Measurements from ENCODE around the gene IL1RAPL1. TPM values are rescaled to one million over a fixed set of nuclear protein-coding genes. Genes with fewer than 3 reads are reported as not detected.
A peak's percentile ranks its signal among the peaks of the same experiment; 100 is the strongest.

The IL1RAPL1 gene
- total and polyA plus RNA-seq, 8 donors = 0.05 to 0.20 (median 0.09) TPM; not detected in 5

- 45 to 74% methylated on average over 1 of the region's 1 CpG for whole genome bisulfite sequencing, 2 donors
- no peak for ATAC-seq
- no peak for TF ChIP-seq CTCF (IDR thresholded peaks at IDR 0.05)
- Histone ChIP-seq H3K4me3 (no peak overlapping the region), H3K9me3 (no peaks in the 10 kb centered on the region), H3K36me3 (no peaks in the 10 kb centered on the region), H3K27me3 (peaks cover 0 to 4% (median 0%) of the 10 kb centered on the region in 4 donors), H3K27ac (no peak overlapping the region), H3K4me1 (no peaks in the 10 kb centered on the region)
- DNase-seq = no peak
- intact Hi-C loops (cut with DNase I) = no loop called here
- no peak for FAIRE-seq
These were observed 34.1 kb upstream of the IL1RAPL1 start for GRCh38 chrX:28552882-28553829.

GRCh38 chrX:28576117-28576516 lies 11.1 kb upstream of the IL1RAPL1 start:
- DNase-seq = no peak
- FAIRE-seq = no peak
- H3K27me3 ChIP-seq = peaks cover 0 to 11% (median 0%) of the 10 kb centered on the region in 4 donors
- no peak for ATAC-seq
- intact Hi-C loops (cut with DNase I) = no loop called here
- 57 to 60% methylated on average over 3 of the region's 3 CpGs for WGBS, 2 donors
- H3K36me3 ChIP-seq = no peaks in the 10 kb centered on the region
- no peaks in the 10 kb centered on the region for H3K4me1 ChIP-seq
- H3K9me3 ChIP-seq = no peaks in the 10 kb centered on the region
- H3K27ac ChIP-seq = no peak overlapping the region
- no peak overlapping the region for H3K4me3 ChIP-seq
- TF ChIP-seq CTCF (IDR thresholded peaks at IDR 0.05) = no peak

- Histone ChIP-seq H3K4me3 (no peak overlapping the region), H3K4me1 (no peaks in the 10 kb centered on the region), H3K27me3 (peaks cover 0 to 6% (median 0%) of the 10 kb centered on the region in 4 donors), H3K27ac (no peak overlapping the region), H3K9me3 (no peaks in the 10 kb centered on the region), H3K36me3 (no peaks in the 10 kb centered on the region)
- no peak for TF ChIP-seq CTCF (IDR thresholded peaks at IDR 0.05)
- no peak for FAIRE-seq
- intact Hi-C loops (cut with DNase I) = no loop called here
- ATAC-seq = no peak
- DNase-seq = no peak
These were observed 5.7 kb upstream of the IL1RAPL1 start for GRCh38 chrX:28581522-28581921.

GRCh38 chrX:28582511-28582910 lies 4.7 kb upstream of the IL1RAPL1 start:
- TF ChIP-seq CTCF (IDR thresholded peaks at IDR 0.05) = no peak
- 32 to 34% methylated on average over 4 of the region's 4 CpGs for WGBS, 2 donors
- Histone ChIP-seq H3K27me3 (peaks cover 0 to 6% (median 0%) of the 10 kb centered on the region in 4 donors), H3K27ac (no peak overlapping the region), H3K9me3 (no peaks in the 10 kb centered on the region), H3K4me1 (no peaks in the 10 kb centered on the region), H3K4me3 (no peak overlapping the region), H3K36me3 (no peaks in the 10 kb centered on the region)
- intact Hi-C loops (cut with DNase I) = no loop called here
- DNase-seq (no peak), ATAC-seq (no peak), FAIRE-seq (no peak)

GRCh38 chrX:28584025-28584424 lies 3.2 kb upstream of the IL1RAPL1 start:
- Histone ChIP-seq H3K9me3 (no peaks in the 10 kb centered on the region), H3K4me3 (no peak overlapping the region), H3K27me3 (peaks cover 0 to 14% (median 0%) of the 10 kb centered on the region in 4 donors), H3K4me1 (no peaks in the 10 kb centered on the region), H3K27ac (no peak overlapping the region), H3K36me3 (no peaks in the 10 kb centered on the region)
- FAIRE-seq = peak; percentile 23
- TF ChIP-seq CTCF (IDR thresholded peaks at IDR 0.05) = no peak
- no peak for DNase-seq
- intact Hi-C loops (cut with DNase I) = no loop called here
- no peak for ATAC-seq
